IMR-90 (cell line): ENCODE results near the gene PXMP2. TPM values are rescaled to one million over a fixed set of nuclear protein-coding genes. Genes with fewer than 3 reads are reported as not detected.

ENCODE experiments used
- ATAC-seq: fragments of 200-7000 bp; cut with Tn5 transposase; 2 replicates; pipeline ENCODE4 v1.9.1; 2020; ENCODE audit warnings: low read depth, mild to moderate bottlenecking, moderate library complexity
- BruUV-seq: library from RNA; stranded (reverse); fragments of 400-500 nt; replicated peaks from 2 replicates; lab custom pipeline; 2021; lab: Mats Ljungman, UMichigan
- CTCF ChIA-PET: fragments of 300-600 bp; formaldehyde crosslinking; extraction: SDS; loops from one replicate; lab custom pipeline; 2021; ENCODE audit warnings: antibody characterized with exemption; lab: Yijun Ruan, JAX
- POLR2A ChIA-PET: fragments of 300-600 bp; sonication (Branson Sonifier 250); formaldehyde crosslinking; loops from one replicate; lab custom pipeline; 2022; ENCODE audit warnings: antibody characterized with exemption; ENCODE audit not compliant: unreplicated experiment; lab: Charles Lee
- DNase-seq: peaks from one replicate; pipeline ENCODE4 v3.0.0; 2013
- H2AFZ ChIP-seq: replicated peaks from 2 replicates; pipeline ENCODE3; 2013; ENCODE audit warnings: low read length, mild to moderate bottlenecking; ENCODE audit not compliant: poor library complexity
- H2AK5ac ChIP-seq: 2 replicates; pipeline ENCODE4 v1.6.1; 2013; ENCODE audit warnings: low read depth, low read length, inconsistent platforms
- H2AK9ac ChIP-seq: replicated peaks from 2 replicates; pipeline ENCODE3; 2013; ENCODE audit warnings: mild to moderate bottlenecking, low read depth, low read length, moderate library complexity; ENCODE audit not compliant: poor library complexity
- H2BK120ac ChIP-seq: 2 replicates; pipeline ENCODE4 v1.6.1; 2013; ENCODE audit warnings: low read depth, low read length, inconsistent platforms
- H2BK15ac ChIP-seq: 3 replicates; pipeline ENCODE4 v1.6.1; 2013; ENCODE audit warnings: low read depth, low read length, inconsistent platforms
- H2BK20ac ChIP-seq: 2 replicates; pipeline ENCODE4 v1.6.1; 2013; ENCODE audit warnings: low read depth, mild to moderate bottlenecking, inconsistent platforms, low read length, moderate library complexity
- H2BK5ac ChIP-seq: 2 replicates; pipeline ENCODE4 v1.6.1; 2013; ENCODE audit warnings: mild to moderate bottlenecking, low read depth, low read length, inconsistent platforms; ENCODE audit not compliant: poor library complexity, severe bottlenecking
- H3K14ac ChIP-seq: replicated peaks from 2 replicates; pipeline ENCODE4 v1.6.1; 2013; ENCODE audit warnings: low read depth, low read length, inconsistent platforms
- H3K18ac ChIP-seq: 2 replicates; pipeline ENCODE4 v1.6.1; 2013; ENCODE audit warnings: low read depth, low read length, control low read depth
- H3K23ac ChIP-seq: 2 replicates; pipeline ENCODE4 v1.6.1; 2013; ENCODE audit warnings: low read depth, low read length, inconsistent platforms
- H3K27ac ChIP-seq: 2 replicates; pipeline ENCODE4 v1.5.1; 2013; ENCODE audit warnings: mild to moderate bottlenecking, control low read depth, low read length; ENCODE audit not compliant: insufficient read depth
- H3K27me3 ChIP-seq: 2 replicates; pipeline ENCODE4 v1.6.1; 2013; ENCODE audit warnings: low read length; ENCODE audit not compliant: control insufficient read depth, insufficient read depth
- H3K36me3 ChIP-seq: 2 replicates; pipeline ENCODE4 v1.6.1; 2013; ENCODE audit warnings: low read length, mixed read lengths; ENCODE audit not compliant: control insufficient read depth, insufficient read depth
- H3K4ac ChIP-seq: 2 replicates; pipeline ENCODE4 v1.6.1; 2013; ENCODE audit warnings: low read depth, low read length, inconsistent platforms
- H3K4me1 ChIP-seq: 2 replicates; pipeline ENCODE4 v1.6.1; 2013; ENCODE audit warnings: low read length, mixed read lengths; ENCODE audit not compliant: control insufficient read depth, insufficient read depth
- H3K4me2 ChIP-seq: 2 replicates; pipeline ENCODE4 v1.6.1; 2013; ENCODE audit warnings: low read depth, mild to moderate bottlenecking, control low read depth, low read length, moderate library complexity
- H3K4me3 ChIP-seq: 2 replicates; pipeline ENCODE4 v1.5.1; 2013; ENCODE audit warnings: low read depth, mild to moderate bottlenecking, control low read depth, low read length, moderate library complexity; ENCODE audit not compliant: insufficient read depth
- H3K56ac ChIP-seq: 2 replicates; pipeline ENCODE4 v1.6.1; 2013; ENCODE audit warnings: low read length, inconsistent platforms; ENCODE audit not compliant: insufficient read depth; ENCODE audit errors: extremely low read depth
- H3K79me1 ChIP-seq, 2 experiments: 2 replicates each; pipeline ENCODE4 v1.6.1; 2013; ENCODE audit warnings: low read length in 2 of 2, inconsistent platforms in 1 of 2, low read depth in 1 of 2
- H3K9ac ChIP-seq: 2 replicates; pipeline ENCODE4 v1.6.1; 2013; ENCODE audit warnings: low read depth, low read length, control low read depth
- H3K9me1 ChIP-seq: 2 replicates; pipeline ENCODE4 v1.6.1; 2013; ENCODE audit warnings: low read length, inconsistent platforms; ENCODE audit not compliant: insufficient read depth
- H3K9me3 ChIP-seq: 2 replicates; pipeline ENCODE4 v1.6.1; 2013; ENCODE audit warnings: low read length; ENCODE audit not compliant: control insufficient read depth, insufficient read depth
- H4K20me1 ChIP-seq: 2 replicates; pipeline ENCODE4 v1.6.1; 2013; ENCODE audit warnings: low read length, inconsistent platforms; ENCODE audit not compliant: insufficient read depth
- H4K5ac ChIP-seq: 2 replicates; pipeline ENCODE4 v1.6.1; 2013; ENCODE audit warnings: mild to moderate bottlenecking, low read depth, low read length, control low read depth
- H4K8ac ChIP-seq, 2 experiments: 2 replicates each; pipeline ENCODE4 v1.6.1; 2013; ENCODE audit warnings: low read depth in 2 of 2, low read length in 2 of 2, control low read depth in 1 of 2, inconsistent platforms in 1 of 2
- H4K91ac ChIP-seq: 2 replicates; pipeline ENCODE4 v1.6.1; 2013; ENCODE audit warnings: low read depth, low read length, inconsistent platforms; ENCODE audit not compliant: insufficient read depth
- BHLHE40 ChIP-seq: fragments of 150-350 bp; IDR thresholded peaks from 2 replicates; pipeline ENCODE4 v1.6.1; 2016; ENCODE audit warnings: mild to moderate bottlenecking, low read depth, low read length
- CEBPB ChIP-seq: IDR thresholded peaks from 2 replicates; pipeline ENCODE4 v1.6.1; 2012; ENCODE audit warnings: low read depth, low read length, improper control_type of control experiment
- CHD1 ChIP-seq: IDR thresholded peaks from 2 replicates; pipeline ENCODE4 v1.6.1; 2012; ENCODE audit warnings: low read depth, low read length, improper control_type of control experiment
- FOS ChIP-seq: fragments of 150-350 bp; IDR thresholded peaks from 2 replicates; pipeline ENCODE4 v1.6.1; 2016; ENCODE audit warnings: low read depth, low read length
- MAFK ChIP-seq: IDR thresholded peaks from 2 replicates; pipeline ENCODE4 v1.6.1; 2012; ENCODE audit warnings: low read depth, low read length, improper control_type of control experiment
- MAZ ChIP-seq: IDR thresholded peaks from 2 replicates; pipeline ENCODE4 v1.6.1; 2012; ENCODE audit warnings: low read depth, mild to moderate bottlenecking, low read length, improper control_type of control experiment, moderate library complexity, borderline replicate concordance
- MXI1 ChIP-seq: IDR thresholded peaks from 2 replicates; pipeline ENCODE4 v1.6.1; 2012; ENCODE audit warnings: low read depth, mild to moderate bottlenecking, low read length, moderate library complexity, borderline replicate concordance
- NFE2L2 ChIP-seq: fragments of 150-350 bp; IDR thresholded peaks from 2 replicates; pipeline ENCODE4 v1.6.1; 2016; ENCODE audit warnings: low read depth, mild to moderate bottlenecking, low read length
- POLR2A ChIP-seq: IDR thresholded peaks from 2 replicates; pipeline ENCODE4 v1.6.1; 2012; ENCODE audit warnings: mild to moderate bottlenecking, low read depth, low read length
- RAD21 ChIP-seq: IDR thresholded peaks from 2 replicates; pipeline ENCODE4 v1.6.1; 2012; ENCODE audit warnings: low read length, improper control_type of control experiment
- RCOR1 ChIP-seq: IDR thresholded peaks from 2 replicates; pipeline ENCODE4 v1.6.1; 2012; ENCODE audit warnings: mild to moderate bottlenecking, low read length, improper control_type of control experiment; ENCODE audit not compliant: insufficient replicate concordance
- RFX5 ChIP-seq: IDR thresholded peaks from 2 replicates; pipeline ENCODE4 v1.8.0; 2012; ENCODE audit warnings: low read depth, mild to moderate bottlenecking, low read length, moderate library complexity
- SMC3 ChIP-seq: fragments of 150-350 bp; IDR thresholded peaks from 2 replicates; pipeline ENCODE4 v1.6.1; 2016; ENCODE audit warnings: low read depth, mild to moderate bottlenecking, antibody characterized with exemption, low read length, moderate library complexity
- WGBS, 2 experiments: methylation state at CpG; one replicate each; pipeline versions ENCODE4 v1.1.5 to v1.1.7; 2013; ENCODE audit warnings: missing lambda C conversion rate in 2 of 2; ENCODE audit not compliant: insufficient read length in 1 of 2; ENCODE audit errors: extremely low coverage in 2 of 2; 5-methylcytosine and 5-hydroxymethylcytosine counted together
- dilution Hi-C: fragments of 300-500 bp; cut with HindIII; formaldehyde crosslinking; loops from one replicate; pipeline ENCODE4 v1.14.3; 2018; ENCODE audit warnings: low sequenced_read_pairs; ENCODE audit not compliant: unreplicated experiment
- in situ Hi-C: fragments of 300-500 bp; cut with MboI; formaldehyde crosslinking; loops from 3 replicates; pipeline ENCODE4 v1.14.3; 2019; ENCODE audit warnings: low sequenced_read_pairs, inconsistent platforms, mixed read lengths
- intact Hi-C: fragments of 100-400 bp; cut with micrococcal nuclease; formaldehyde crosslinking; loops from 2 replicates; pipeline ENCODE4 v1.10.0; 2022
- polyA plus RNA-seq, 3 experiments: library from polyadenylated mRNA; depleted of rRNA; stranded (reverse); fragments of >200 nt; gene quantifications; 2 replicates each; pipeline ENCODE4 v1.2.3, GENCODE V29; 2012; ENCODE audit warnings: low replicate concordance in 1 of 3
- total RNA-seq: library from RNA; depleted of rRNA; stranded (reverse); fragments of >200 nt; gene quantifications from 2 replicates; pipeline ENCODE4 v1.2.3, GENCODE V29; 2012
- TF ChIP-seq, protein P1 (sequence below): fragments of 150-350 bp; IDR thresholded peaks from 2 replicates; pipeline ENCODE4 v1.6.1; 2016; ENCODE audit warnings: low read depth, mild to moderate bottlenecking, low read length, moderate library complexity, borderline replicate concordance
- TF ChIP-seq, protein P2 (sequence below): conservative IDR thresholded peaks from 2 replicates; pipeline ENCODE4 v1.5.1; 2012; ENCODE audit warnings: mild to moderate bottlenecking, low read depth, low read length, improper control_type of control experiment
- TF ChIP-seq, protein P3 (sequence below): fragments of 150-350 bp; IDR thresholded peaks from 2 replicates; pipeline ENCODE4 v1.6.1; 2017; ENCODE audit warnings: mild to moderate bottlenecking, antibody characterized with exemption, low read length, low read depth

PXMP2 gene
- total and polyA plus RNA-seq, 2 of the 4 experiments (the other 2 are of a cell fraction), result 10.9 to 20.1 TPM

DNA sequence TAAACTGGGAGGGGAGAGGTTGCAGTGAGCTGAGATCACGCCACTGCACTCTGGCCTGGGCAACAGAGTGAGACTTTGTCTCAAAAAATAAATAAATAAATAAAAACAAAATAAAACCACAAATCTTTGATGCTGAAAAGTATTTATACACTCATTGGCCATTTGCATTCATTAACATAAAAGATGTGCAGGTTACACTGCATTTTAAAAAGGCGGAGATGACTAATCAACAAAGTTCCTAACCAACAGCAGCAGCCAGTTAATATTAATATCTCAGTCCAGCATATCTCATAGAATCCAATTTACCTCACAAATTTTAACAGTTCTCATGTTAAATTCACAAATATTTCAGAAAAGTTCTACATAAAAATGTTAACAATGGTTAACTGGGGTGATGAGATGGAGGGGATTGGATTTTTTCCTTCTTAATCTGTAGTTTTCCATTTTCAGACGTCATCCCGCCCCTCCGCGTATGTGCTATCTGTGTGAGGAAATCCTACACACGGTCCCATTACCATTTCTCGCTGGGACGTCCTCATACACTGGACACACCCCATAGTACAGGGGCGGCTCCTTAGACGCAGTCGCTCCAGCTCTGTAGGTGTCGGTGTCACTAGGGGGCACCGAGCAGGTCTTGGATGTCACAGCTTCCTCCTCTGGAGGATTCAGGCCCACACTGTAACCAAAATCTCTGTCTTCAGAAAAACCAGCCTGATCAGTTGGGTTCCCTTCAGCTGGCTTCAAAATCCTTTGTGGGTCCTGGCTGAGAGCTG lies 67.0 kb downstream of the PXMP2 start:
- no peak overlapping the region for H2BK5ac ChIP-seq
- WGBS, 2 experiments, result 80% methylated on average over 1 of the region's 14 CpGs; no CpG with 5 or more reads in 1 of the 2 experiments
- no peak overlapping the region for H2BK15ac ChIP-seq
- no peak overlapping the region for H2AK9ac ChIP-seq
- no peak overlapping the region for H2BK120ac ChIP-seq
- H4K8ac ChIP-seq, result no peak overlapping the region
- H2AK5ac ChIP-seq, result no peak overlapping the region
- H3K4me3 ChIP-seq, result no peak overlapping the region
- H3K79me1 ChIP-seq, result peaks cover 16 to 45% of the 10 kb centered on the region in 2 experiments
- no peak for TF ChIP-seq POLR2A
- TF ChIP-seq RAD21, result no peak
- TF ChIP-seq SMC3, result no peak
- TF ChIP-seq NFE2L2, result no peak
- TF ChIP-seq BHLHE40, result no peak
- TF ChIP-seq, protein P1, sequence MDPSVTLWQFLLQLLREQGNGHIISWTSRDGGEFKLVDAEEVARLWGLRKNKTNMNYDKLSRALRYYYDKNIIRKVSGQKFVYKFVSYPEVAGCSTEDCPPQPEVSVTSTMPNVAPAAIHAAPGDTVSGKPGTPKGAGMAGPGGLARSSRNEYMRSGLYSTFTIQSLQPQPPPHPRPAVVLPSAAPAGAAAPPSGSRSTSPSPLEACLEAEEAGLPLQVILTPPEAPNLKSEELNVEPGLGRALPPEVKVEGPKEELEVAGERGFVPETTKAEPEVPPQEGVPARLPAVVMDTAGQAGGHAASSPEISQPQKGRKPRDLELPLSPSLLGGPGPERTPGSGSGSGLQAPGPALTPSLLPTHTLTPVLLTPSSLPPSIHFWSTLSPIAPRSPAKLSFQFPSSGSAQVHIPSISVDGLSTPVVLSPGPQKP, result no peak
- no peak for TF ChIP-seq MAFK
- no peak for TF ChIP-seq CHD1
- TF ChIP-seq, protein P2, sequence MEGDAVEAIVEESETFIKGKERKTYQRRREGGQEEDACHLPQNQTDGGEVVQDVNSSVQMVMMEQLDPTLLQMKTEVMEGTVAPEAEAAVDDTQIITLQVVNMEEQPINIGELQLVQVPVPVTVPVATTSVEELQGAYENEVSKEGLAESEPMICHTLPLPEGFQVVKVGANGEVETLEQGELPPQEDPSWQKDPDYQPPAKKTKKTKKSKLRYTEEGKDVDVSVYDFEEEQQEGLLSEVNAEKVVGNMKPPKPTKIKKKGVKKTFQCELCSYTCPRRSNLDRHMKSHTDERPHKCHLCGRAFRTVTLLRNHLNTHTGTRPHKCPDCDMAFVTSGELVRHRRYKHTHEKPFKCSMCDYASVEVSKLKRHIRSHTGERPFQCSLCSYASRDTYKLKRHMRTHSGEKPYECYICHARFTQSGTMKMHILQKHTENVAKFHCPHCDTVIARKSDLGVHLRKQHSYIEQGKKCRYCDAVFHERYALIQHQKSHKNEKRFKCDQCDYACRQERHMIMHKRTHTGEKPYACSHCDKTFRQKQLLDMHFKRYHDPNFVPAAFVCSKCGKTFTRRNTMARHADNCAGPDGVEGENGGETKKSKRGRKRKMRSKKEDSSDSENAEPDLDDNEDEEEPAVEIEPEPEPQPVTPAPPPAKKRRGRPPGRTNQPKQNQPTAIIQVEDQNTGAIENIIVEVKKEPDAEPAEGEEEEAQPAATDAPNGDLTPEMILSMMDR, result no peak
- TF ChIP-seq MAZ, result no peak
- TF ChIP-seq RFX5, result no peak
- no peak for TF ChIP-seq RCOR1
- no peak for TF ChIP-seq FOS
- TF ChIP-seq, protein P3, sequence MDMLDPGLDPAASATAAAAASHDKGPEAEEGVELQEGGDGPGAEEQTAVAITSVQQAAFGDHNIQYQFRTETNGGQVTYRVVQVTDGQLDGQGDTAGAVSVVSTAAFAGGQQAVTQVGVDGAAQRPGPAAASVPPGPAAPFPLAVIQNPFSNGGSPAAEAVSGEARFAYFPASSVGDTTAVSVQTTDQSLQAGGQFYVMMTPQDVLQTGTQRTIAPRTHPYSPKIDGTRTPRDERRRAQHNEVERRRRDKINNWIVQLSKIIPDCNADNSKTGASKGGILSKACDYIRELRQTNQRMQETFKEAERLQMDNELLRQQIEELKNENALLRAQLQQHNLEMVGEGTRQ, result no peak
- no peak for TF ChIP-seq CEBPB
- no peak for TF ChIP-seq MXI1
- CTCF ChIA-PET, result no interaction called here
- no peaks in the 10 kb centered on the region for H3K4me1 ChIP-seq
- H4K91ac ChIP-seq, result no peak overlapping the region
- H2AFZ ChIP-seq, result no peak overlapping the region
- no peak overlapping the region for H3K14ac ChIP-seq
- H3K9me1 ChIP-seq, result peaks cover 4% of the 10 kb centered on the region
- H3K4me2 ChIP-seq, result no peak overlapping the region
- ATAC-seq, result no peak
- dilution Hi-C loops (no loop called here), intact Hi-C loops (no loop called here), in situ Hi-C loops (no loop called here)
- POLR2A ChIA-PET, result no interaction called here
- no peaks in the 10 kb centered on the region for H3K9me3 ChIP-seq
- peaks cover 33% of the 10 kb centered on the region for H3K36me3 ChIP-seq
- no peak for DNase-seq
- no peak overlapping the region for H3K18ac ChIP-seq
- no peaks in the 10 kb centered on the region for H3K27me3 ChIP-seq
- no peak overlapping the region for H3K27ac ChIP-seq
- H3K23ac ChIP-seq, result no peak overlapping the region
- H3K4ac ChIP-seq, result no peak overlapping the region
- peaks cover 92% of the 10 kb centered on the region for H4K20me1 ChIP-seq
- no peak overlapping the region for H3K9ac ChIP-seq
- H3K56ac ChIP-seq, result no peak overlapping the region
- no peak overlapping the region for H4K5ac ChIP-seq
- no peak overlapping the region for H2BK20ac ChIP-seq
- no TSS peak for BruUV-seq
